Astrocyte (in vitro differentiated cells and primary cell): ENCODE measurements around the gene UGT1A5. TPM values are rescaled to one million over a fixed set of nuclear protein-coding genes. Genes with fewer than 3 reads are reported as not detected.

ENCODE experiments used
- DNase-seq: peaks from one replicate; pipeline ENCODE4 v3.0.0-alpha.2; 2010; ENCODE audit warnings: low read depth
- FAIRE-seq: peaks from 2 replicates; lab custom pipeline; 2011; peaks lifted over from hg19 to GRCh38; lab: Jason Lieb, UNC
- H2AFZ ChIP-seq: 2 replicates; pipeline ENCODE4 v1.6.0; 2012; ENCODE audit warnings: low read depth, low read length, inconsistent platforms
- H3K27ac ChIP-seq: 2 replicates; pipeline ENCODE4 v1.5.1; 2011; ENCODE audit warnings: low read depth, low read length, inconsistent platforms
- H3K27me3 ChIP-seq: 2 replicates; pipeline ENCODE4 v1.6.0; 2011; ENCODE audit warnings: low read length, inconsistent platforms; ENCODE audit not compliant: insufficient read depth
- H3K36me3 ChIP-seq: 2 replicates; pipeline ENCODE4 v1.5.1; 2011; ENCODE audit warnings: low read length, inconsistent platforms; ENCODE audit not compliant: insufficient read depth
- H3K4me1 ChIP-seq: 2 replicates; pipeline ENCODE4 v1.5.1; 2011; ENCODE audit warnings: low read length, inconsistent platforms; ENCODE audit not compliant: insufficient read depth
- H3K4me2 ChIP-seq: 2 replicates; pipeline ENCODE4 v1.6.0; 2012; ENCODE audit warnings: low read length, inconsistent platforms
- H3K4me3 ChIP-seq: 2 replicates; pipeline ENCODE4 v1.5.1; 2011; ENCODE audit warnings: low read depth, mild to moderate bottlenecking, low read length, inconsistent platforms; ENCODE audit not compliant: insufficient read depth
- H3K79me2 ChIP-seq: 2 replicates; pipeline ENCODE4 v1.6.0; 2012; ENCODE audit warnings: mild to moderate bottlenecking, low read length, inconsistent platforms; ENCODE audit not compliant: insufficient read depth
- H3K9ac ChIP-seq: 2 replicates; pipeline ENCODE4 v1.6.0; 2012; ENCODE audit warnings: mild to moderate bottlenecking, low read length, inconsistent platforms
- H3K9me3 ChIP-seq: 2 replicates; pipeline ENCODE4 v1.5.1; 2012; ENCODE audit warnings: low read depth, mild to moderate bottlenecking, low read length, inconsistent platforms; ENCODE audit not compliant: insufficient read depth
- H4K20me1 ChIP-seq: 2 replicates; pipeline ENCODE4 v1.6.0; 2012; ENCODE audit warnings: low read length, inconsistent platforms; ENCODE audit not compliant: insufficient read depth
- H3K27ac Mint-ChIP-seq: one replicate; pipeline ENCODE4 v1.8.0; 2021; ENCODE audit warnings: mild to moderate bottlenecking, mixed read lengths; ENCODE audit not compliant: unreplicated experiment
- H3K27me3 Mint-ChIP-seq: one replicate; pipeline ENCODE4 v1.8.0; 2021; ENCODE audit warnings: low read depth, mixed read lengths; ENCODE audit not compliant: unreplicated experiment
- H3K36me3 Mint-ChIP-seq: one replicate; pipeline ENCODE4 v1.8.0; 2021; ENCODE audit warnings: low read depth, mixed read lengths; ENCODE audit not compliant: unreplicated experiment
- H3K4me1 Mint-ChIP-seq: one replicate; pipeline ENCODE4 v1.8.0; 2021; ENCODE audit warnings: low read depth, mixed read lengths; ENCODE audit not compliant: unreplicated experiment
- H3K4me3 Mint-ChIP-seq: one replicate; pipeline ENCODE4 v1.8.0; 2021; ENCODE audit warnings: mild to moderate bottlenecking, moderate library complexity, mixed read lengths; ENCODE audit not compliant: unreplicated experiment
- H3K9me3 Mint-ChIP-seq: one replicate; pipeline ENCODE4 v1.8.0; 2021; ENCODE audit warnings: mild to moderate bottlenecking, mixed read lengths; ENCODE audit not compliant: unreplicated experiment
- EZH2 ChIP-seq: IDR thresholded peaks from 2 replicates; pipeline ENCODE4 v1.6.1; 2012; ENCODE audit warnings: mild to moderate bottlenecking, low read length, inconsistent platforms; ENCODE audit not compliant: insufficient read depth
- total RNA-seq: library from RNA; stranded (reverse); gene quantifications from 2 replicates; pipeline ENCODE4 v1.2.1, GENCODE V29; 2021
- TF ChIP-seq, protein P1 (sequence below): IDR thresholded peaks from 2 replicates; pipeline ENCODE4 v1.5.1; 2011; ENCODE audit warnings: low read depth, mild to moderate bottlenecking, inconsistent platforms, low read length, moderate library complexity; ENCODE audit not compliant: insufficient read depth

Gene UGT1A5
- total RNA-seq, 1 donor from 2014 or later = not detected

DNA sequence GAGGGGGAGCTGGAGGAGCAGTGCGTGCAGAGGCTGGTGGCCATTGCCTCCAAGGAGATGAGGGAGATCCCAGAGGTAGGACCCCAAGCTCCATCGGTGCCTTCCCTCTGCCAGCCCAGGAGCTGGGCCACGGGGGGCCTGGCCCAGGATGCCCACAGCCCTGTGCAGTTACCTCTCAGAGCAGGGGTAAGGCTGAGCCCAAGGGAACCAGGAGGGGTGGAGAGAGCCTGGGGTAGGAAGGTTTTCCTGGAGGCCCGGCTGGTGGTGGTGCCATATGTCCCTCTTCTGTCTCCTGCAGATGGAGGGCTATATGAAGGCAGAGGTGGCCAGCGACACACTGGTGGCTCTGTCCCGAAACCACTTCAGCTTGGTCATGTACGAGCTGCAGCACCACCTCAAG lies 76.8 kb downstream of the UGT1A5 start:
- TF ChIP-seq, protein P1, sequence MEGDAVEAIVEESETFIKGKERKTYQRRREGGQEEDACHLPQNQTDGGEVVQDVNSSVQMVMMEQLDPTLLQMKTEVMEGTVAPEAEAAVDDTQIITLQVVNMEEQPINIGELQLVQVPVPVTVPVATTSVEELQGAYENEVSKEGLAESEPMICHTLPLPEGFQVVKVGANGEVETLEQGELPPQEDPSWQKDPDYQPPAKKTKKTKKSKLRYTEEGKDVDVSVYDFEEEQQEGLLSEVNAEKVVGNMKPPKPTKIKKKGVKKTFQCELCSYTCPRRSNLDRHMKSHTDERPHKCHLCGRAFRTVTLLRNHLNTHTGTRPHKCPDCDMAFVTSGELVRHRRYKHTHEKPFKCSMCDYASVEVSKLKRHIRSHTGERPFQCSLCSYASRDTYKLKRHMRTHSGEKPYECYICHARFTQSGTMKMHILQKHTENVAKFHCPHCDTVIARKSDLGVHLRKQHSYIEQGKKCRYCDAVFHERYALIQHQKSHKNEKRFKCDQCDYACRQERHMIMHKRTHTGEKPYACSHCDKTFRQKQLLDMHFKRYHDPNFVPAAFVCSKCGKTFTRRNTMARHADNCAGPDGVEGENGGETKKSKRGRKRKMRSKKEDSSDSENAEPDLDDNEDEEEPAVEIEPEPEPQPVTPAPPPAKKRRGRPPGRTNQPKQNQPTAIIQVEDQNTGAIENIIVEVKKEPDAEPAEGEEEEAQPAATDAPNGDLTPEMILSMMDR = no peak
- TF ChIP-seq EZH2 = no peak
- Histone ChIP-seq H3K79me2 (no peaks in the 10 kb centered on the region), H3K4me2 (no peak overlapping the region), H3K9ac (no peak overlapping the region), H3K4me3 (no peak overlapping the region), H3K9me3 (peaks cover 3% of the 10 kb centered on the region), H4K20me1 (no peaks in the 10 kb centered on the region), H3K36me3 (no peaks in the 10 kb centered on the region), H3K27me3 (no peaks in the 10 kb centered on the region), H3K27ac (no peak overlapping the region), H3K4me1 (no peaks in the 10 kb centered on the region), H2AFZ (no peak overlapping the region)
- DNase-seq (no peak), FAIRE-seq (no peak)
- Mint-ChIP-seq H3K36me3 (no peaks in the 10 kb centered on the region), H3K4me3 (no peak overlapping the region), H3K27me3 (peaks cover 24% of the 10 kb centered on the region), H3K4me1 (no peaks in the 10 kb centered on the region), H3K27ac (no peak overlapping the region), H3K9me3 (peaks cover 12% of the 10 kb centered on the region)

DNA sequence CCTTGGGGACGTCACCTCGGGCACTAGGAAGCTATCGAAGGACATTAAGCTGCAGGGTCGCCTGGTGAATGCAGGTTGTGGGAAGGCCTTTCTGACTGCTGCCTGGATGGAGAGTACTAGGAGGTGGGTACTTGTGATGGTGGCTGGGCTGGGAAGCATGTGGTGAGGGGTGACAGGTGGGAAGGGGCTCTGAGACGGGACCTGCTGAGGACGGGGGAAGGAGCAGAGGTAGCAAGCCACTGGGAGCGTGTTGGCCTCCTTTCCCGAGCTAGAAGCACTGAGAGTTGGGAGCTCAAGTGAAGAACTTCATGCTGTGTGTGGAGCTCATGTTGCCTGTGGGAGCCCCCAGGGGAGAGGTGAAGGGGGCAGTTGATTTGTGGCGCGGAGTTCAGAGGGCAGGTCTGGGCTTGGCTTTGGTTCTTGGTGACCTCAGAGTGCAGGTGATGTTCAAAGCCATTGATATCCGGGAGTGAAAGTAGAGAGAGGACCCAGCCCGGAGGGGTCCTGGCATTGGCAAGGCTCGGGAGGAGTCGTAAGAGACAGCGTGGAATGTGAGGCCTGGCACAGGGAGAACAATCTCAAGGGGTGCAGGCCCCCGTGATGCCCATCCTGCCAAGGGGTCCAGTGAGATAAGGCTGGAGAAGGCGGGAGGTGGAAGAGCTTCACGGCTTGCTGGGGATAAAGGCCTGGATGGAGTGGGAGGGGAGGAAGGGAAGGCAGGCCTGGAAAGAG lies 78.6 kb downstream of the UGT1A5 start:
- H3K27ac Mint-ChIP-seq = no peak overlapping the region
- no peaks in the 10 kb centered on the region for H3K27me3 ChIP-seq
- no peak overlapping the region for H3K4me3 ChIP-seq
- H4K20me1 ChIP-seq = no peaks in the 10 kb centered on the region
- no peaks in the 10 kb centered on the region for H3K36me3 Mint-ChIP-seq
- no peak overlapping the region for H3K4me2 ChIP-seq
- no peak overlapping the region for H3K9ac ChIP-seq
- H3K79me2 ChIP-seq = no peaks in the 10 kb centered on the region
- H3K4me1 Mint-ChIP-seq = no peaks in the 10 kb centered on the region
- DNase-seq = no peak
- no peak overlapping the region for H3K27ac ChIP-seq
- no peaks in the 10 kb centered on the region for H3K36me3 ChIP-seq
- peaks cover 7% of the 10 kb centered on the region for H3K9me3 Mint-ChIP-seq
- TF ChIP-seq, protein P1 = no peak
- TF ChIP-seq EZH2 = no peak
- H3K27me3 Mint-ChIP-seq = peaks cover 29% of the 10 kb centered on the region
- H3K4me1 ChIP-seq = no peaks in the 10 kb centered on the region
- peaks cover 3% of the 10 kb centered on the region for H3K9me3 ChIP-seq
- no peak overlapping the region for H2AFZ ChIP-seq
- H3K4me3 Mint-ChIP-seq = no peak overlapping the region
- no peak for FAIRE-seq

DNA sequence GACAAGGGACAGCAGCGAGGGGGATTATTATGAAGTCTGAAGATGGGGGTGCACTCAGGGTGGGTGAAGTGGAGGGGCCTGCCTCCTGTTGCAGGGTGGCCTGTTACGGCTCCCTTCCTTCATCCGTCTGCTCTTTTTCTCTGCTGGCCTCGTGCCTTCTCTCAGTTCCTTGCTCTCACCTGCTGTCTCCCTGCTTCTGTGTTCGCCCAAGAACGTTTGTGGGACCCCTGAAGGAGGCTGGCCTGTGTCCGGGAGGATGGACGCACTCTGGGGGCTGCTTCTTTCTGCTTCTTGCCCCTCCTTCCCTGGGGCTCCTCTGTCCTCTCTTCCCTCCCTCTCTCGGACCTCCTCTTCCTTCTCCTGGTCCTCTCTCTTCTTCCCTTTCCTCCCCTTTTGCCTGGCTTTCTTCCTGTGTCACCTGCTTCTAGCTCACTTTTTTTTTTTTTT lies 79.2 kb downstream of the UGT1A5 start:
- Histone ChIP-seq H3K4me2 (no peak overlapping the region), H3K79me2 (no peaks in the 10 kb centered on the region), H2AFZ (no peak overlapping the region), H3K36me3 (no peaks in the 10 kb centered on the region), H3K9me3 (peaks cover 3% of the 10 kb centered on the region), H3K27ac (no peak overlapping the region), H3K27me3 (no peaks in the 10 kb centered on the region), H3K4me3 (no peak overlapping the region), H3K9ac (no peak overlapping the region), H4K20me1 (no peaks in the 10 kb centered on the region), H3K4me1 (no peaks in the 10 kb centered on the region)
- Mint-ChIP-seq H3K4me3 (no peak overlapping the region), H3K36me3 (no peaks in the 10 kb centered on the region), H3K4me1 (no peaks in the 10 kb centered on the region), H3K9me3 (peaks cover 6% of the 10 kb centered on the region), H3K27me3 (peaks cover 29% of the 10 kb centered on the region), H3K27ac (no peak overlapping the region)
- DNase-seq = no peak
- TF ChIP-seq EZH2 = no peak
- TF ChIP-seq, protein P1 = no peak
- no peak for FAIRE-seq
